K562 (cell line): ENCODE data around the gene CHRNB1. TPM values are rescaled to one million over a fixed set of nuclear protein-coding genes. Genes with fewer than 3 reads are reported as not detected.

Experiments used
- ATAC-seq: fragments of 200-7000 bp; cut with Tn5 transposase; 3 replicates; pipeline ENCODE4 v1.9.1; 2020; ENCODE audit warnings: moderate library complexity
- BruUV-seq: library from RNA; stranded (reverse); fragments of 400-500 nt; replicated peaks from 2 replicates; lab custom pipeline; 2021; lab: Mats Ljungman, UMichigan
- CTCF ChIA-PET: fragments of 300-600 bp; formaldehyde crosslinking; extraction: SDS; loops from one replicate; lab custom pipeline; 2021; ENCODE audit warnings: low intra/inter-chr PET ratio; lab: Yijun Ruan, JAX
- POLR2A ChIA-PET: fragments of 300-600, 350-650 bp; sonication (Branson Sonifier 250); formaldehyde crosslinking; extraction: SDS; loops from one replicate; lab custom pipeline; 2021; ENCODE audit warnings: antibody characterized with exemption, inconsistent platforms; lab: Yijun Ruan, JAX
- DNase-seq, 4 experiments: peaks; one replicate each; pipeline versions ENCODE4 v3.0.0 to v3.0.0-alpha.2; 2011 to 2018; ENCODE audit warnings: low spot score in 3 of 4, mixed read lengths in 3 of 4; ENCODE audit errors: extremely low read depth in 1 of 4
- FAIRE-seq: peaks from 2 replicates; lab custom pipeline; 2011; peaks lifted over from hg19 to GRCh38; lab: Jason Lieb, UNC
- H2AFZ ChIP-seq: 2 replicates; pipeline ENCODE4 v1.6.0; 2011; ENCODE audit warnings: low read depth, low read length, control low read depth, inconsistent platforms
- H3K27ac ChIP-seq: fragments of 200-600 bp; 3 replicates; pipeline ENCODE4 v1.8.0; 2011; ENCODE audit warnings: low read depth, mild to moderate bottlenecking, control low read depth, inconsistent platforms, low read length, moderate library complexity, mixed read lengths; ENCODE audit errors: extremely low read depth
- H3K27me3 ChIP-seq, 2 experiments: fragments of 300-600 bp in 1 of 2; 2 replicates in 1 of 2; 3 replicates in 1 of 2; pipeline versions ENCODE4 v1.6.0 to v1.8.0; 2011; ENCODE audit warnings: inconsistent platforms in 2 of 2, low read length in 2 of 2, mild to moderate bottlenecking in 1 of 2, mixed read lengths in 1 of 2, moderate library complexity in 1 of 2; ENCODE audit not compliant: control insufficient read depth in 2 of 2, insufficient read depth in 2 of 2
- H3K36me3 ChIP-seq: fragments of 300-600 bp; 3 replicates; pipeline ENCODE4 v1.8.0; 2011; ENCODE audit warnings: mild to moderate bottlenecking, low read length, inconsistent platforms; ENCODE audit not compliant: control insufficient read depth, insufficient read depth
- H3K4me1 ChIP-seq, 2 experiments: fragments of 200-600 bp in 1 of 2; replicated peaks in 1 of 2; 2 replicates in 1 of 2; 3 replicates in 1 of 2; pipeline versions ENCODE4 v1.5.1 to v1.8.0; 2011; ENCODE audit warnings: inconsistent platforms in 2 of 2, low read length in 2 of 2, mild to moderate bottlenecking in 1 of 2, mixed read lengths in 1 of 2, moderate library complexity in 1 of 2; ENCODE audit not compliant: control insufficient read depth in 2 of 2, insufficient read depth in 2 of 2
- H3K4me2 ChIP-seq: 2 replicates; pipeline ENCODE4 v1.6.1; 2011; ENCODE audit warnings: low read length, control low read depth, inconsistent platforms, mixed read lengths; ENCODE audit not compliant: insufficient read depth
- H3K4me3 ChIP-seq: fragments of 200-600 bp; sonication (generic), shearing (Covaris generic); 2 replicates; pipeline ENCODE4 v1.5.1; 2016; ENCODE audit warnings: control low read depth, inconsistent platforms
- H3K79me2 ChIP-seq: fragments of 200-600 bp; 3 replicates; pipeline ENCODE4 v1.8.0; 2011; ENCODE audit warnings: low read length, inconsistent platforms; ENCODE audit not compliant: control insufficient read depth, insufficient read depth
- H3K9ac ChIP-seq, 2 experiments: 2 replicates each; pipeline versions ENCODE4 v1.6.0 to v1.6.1; 2011; ENCODE audit warnings: low read depth in 2 of 2, low read length in 2 of 2, control low read depth in 1 of 2, inconsistent platforms in 1 of 2, mild to moderate bottlenecking in 1 of 2, mixed read lengths in 1 of 2; ENCODE audit not compliant: insufficient read depth in 1 of 2
- H3K9me1 ChIP-seq: one replicate; pipeline ENCODE4 v1.6.0; 2011; ENCODE audit warnings: inconsistent platforms, mild to moderate bottlenecking, low read length, moderate library complexity; ENCODE audit not compliant: control insufficient read depth, insufficient read depth
- H3K9me3 ChIP-seq: replicated peaks from 2 replicates; pipeline ENCODE4 v1.5.1; 2011; ENCODE audit warnings: low read depth, low read length, inconsistent platforms; ENCODE audit not compliant: control insufficient read depth, insufficient read depth
- H4K20me1 ChIP-seq: replicated peaks from 2 replicates; pipeline ENCODE4 v1.6.1; 2011; ENCODE audit warnings: low read length, inconsistent platforms, mixed read lengths; ENCODE audit not compliant: control insufficient read depth, insufficient read depth
- BCLAF1 ChIP-seq, 2 experiments: fragments of 450-650 bp in 1 of 2; IDR thresholded peaks; 2 replicates each; pipeline ENCODE4 v1.6.1; 2011 to 2017; ENCODE audit warnings: low read depth in 2 of 2, antibody characterized with exemption in 1 of 2, borderline replicate concordance in 1 of 2, low read length in 1 of 2, mild to moderate bottlenecking in 1 of 2, mixed read lengths in 1 of 2; ENCODE audit not compliant: control insufficient read depth in 1 of 2
- FOXO4 ChIP-seq: fragments of 450-650 bp; formaldehyde crosslinking; IDR thresholded peaks from 2 replicates; pipeline ENCODE4 v1.4.0; 2020; ENCODE audit warnings: mild to moderate bottlenecking, moderate library complexity
- NKRF ChIP-seq: fragments of 450-650 bp; IDR thresholded peaks from 2 replicates; pipeline ENCODE4 v1.6.1; 2016; ENCODE audit warnings: borderline replicate concordance
- SP2 ChIP-seq: IDR thresholded peaks from 2 replicates; pipeline ENCODE4 v1.6.1; 2011; ENCODE audit warnings: mild to moderate bottlenecking, low read depth, low read length, moderate library complexity; ENCODE audit not compliant: poor library complexity, severe bottlenecking; ENCODE audit errors: extremely low read depth
- TAF1 ChIP-seq: IDR thresholded peaks from 2 replicates; pipeline ENCODE4 v1.6.1; 2011; ENCODE audit warnings: mild to moderate bottlenecking, low read length, moderate library complexity; ENCODE audit not compliant: insufficient read depth, control insufficient read depth, severe bottlenecking; ENCODE audit errors: extremely low read depth
- TAF9B ChIP-seq: fragments of 450-650 bp; IDR thresholded peaks from 2 replicates; pipeline ENCODE4 v1.6.1; 2018; ENCODE audit warnings: mild to moderate bottlenecking; ENCODE audit not compliant: partially characterized antibody
- ZBTB49 ChIP-seq: sonication (generic); formaldehyde crosslinking; IDR thresholded peaks from 2 replicates; pipeline ENCODE4 v1.8.0; 2022; ENCODE audit warnings: missing genetic modification reagents, mild to moderate bottlenecking, borderline replicate concordance
- ZNF121 ChIP-seq: sonication (generic); formaldehyde crosslinking; conservative IDR thresholded peaks from 2 replicates; pipeline ENCODE4 v1.8.0; 2022; ENCODE audit warnings: missing genetic modification reagents
- ZNF395 ChIP-seq: fragments of 200-800 bp; sonication (Bioruptor generic); IDR thresholded peaks from 2 replicates; pipeline ENCODE4 v1.6.1; 2017; ENCODE audit warnings: missing genetic modification characterization, missing compliant biosample characterization
- WGBS: fragments of 100-300 bp; shearing (Covaris generic); methylation state at CpG from one replicate; pipeline ENCODE4 v1.1.6; 2016; ENCODE audit warnings: low coverage, mixed read lengths; ENCODE audit not compliant: insufficient coverage; ENCODE audit errors: missing lambda C conversion rate; 5-methylcytosine and 5-hydroxymethylcytosine counted together
- in situ Hi-C: fragments of 300-500 bp; cut with MboI; formaldehyde crosslinking; loops from 4 replicates; pipeline ENCODE4 v1.15.0; 2018; ENCODE audit warnings: inconsistent platforms, mixed read lengths
- intact Hi-C: fragments of 100-400 bp; cut with micrococcal nuclease; formaldehyde crosslinking; loops from 2 replicates; pipeline ENCODE4 v1.14.2; 2022
- polyA plus RNA-seq, 8 experiments: library from polyadenylated mRNA; depleted of rRNA in 4 of 8; stranded (reverse) in 5 of 8; unstranded in 3 of 8; fragments of >200 nt; fragmentation: Nextera tagmentation in 2 of 8; fragmentation: Illumina TruSeq in 1 of 8; extraction: Ambion mirVana in 2 of 8; extraction: Trizol in 1 of 8; gene quantifications; 2 replicates each; pipeline versions ENCODE4 v1.2.1 to v1.2.3, GENCODE V29; 2011 to 2014; ENCODE audit warnings: inconsistent platforms in 1 of 8, missing spikeins in 1 of 8
- total RNA-seq, 7 experiments: library from RNA; depleted of rRNA in 6 of 7; stranded (reverse); fragments of >200 nt in 6 of 7; fragmentation: Illumina TruSeq in 2 of 7; extraction: Trizol in 2 of 7; gene quantifications; 2 replicates each; pipeline versions ENCODE4 v1.2.1 to v1.2.3, GENCODE V29; 2011 to 2021; ENCODE audit warnings: low replicate concordance in 1 of 7

Gene CHRNB1
- total and polyA plus RNA-seq, 9 of the 15 experiments (the other 6 are each of a cell fraction or from before 2014, with no cell fraction given): 4.7 to 12.3 (median 6.8) TPM

GRCh38 chr17:7427549-7427948 is 17.3 kb upstream of the CHRNB1 start:
- no peak for FAIRE-seq
- ChIA-PET POLR2A (no interaction called here), CTCF (no interaction called here)
- Histone ChIP-seq H3K27ac (no peak overlapping the region), H4K20me1 (no peaks in the 10 kb centered on the region), H3K4me2 (no peak overlapping the region), H3K4me1 (peaks cover 0 to 14% of the 10 kb centered on the region in 2 experiments; a peak in 2 of 5 replicates), H3K9ac (no peak overlapping the region), H3K36me3 (no peaks in the 10 kb centered on the region), H3K9me3 (no peaks in the 10 kb centered on the region), H3K79me2 (no peaks in the 10 kb centered on the region), H3K4me3 (no peak overlapping the region), H3K27me3 (no peaks in the 10 kb centered on the region), H3K9me1 (no peaks in the 10 kb centered on the region), H2AFZ (no peak overlapping the region)
- intact Hi-C loops: no loop called here
- WGBS: 45% methylated on average over 3 of the region's 7 CpGs
- DNase-seq: no peak
- in situ Hi-C loops: no loop called here
- no peak for ATAC-seq
- BruUV-seq: no TSS peak
- TF ChIP-seq ZBTB49 (CRISPR knock-in tag): no peak
- no peak for TF ChIP-seq TAF9B
- no peak for TF ChIP-seq NKRF
- TF ChIP-seq TAF1: no peak
- no peak for TF ChIP-seq FOXO4 (CRISPR knock-in tag)
- no peak for TF ChIP-seq ZNF395
- no peak for TF ChIP-seq BCLAF1 (IDR thresholded peaks at IDR 0.05; ENCODE audit: borderline replicate concordance in 1 of 2, control insufficient read depth in 1 of 2, low read depth in 2 of 2, low read length in 1 of 2)
- no peak for TF ChIP-seq SP2
- no peak for TF ChIP-seq ZNF121 (CRISPR knock-in tag)
